ENCODE data around the gene NLRP8. TPM values are rescaled to one million over a fixed set of nuclear protein-coding genes. Genes with fewer than 3 reads are reported as not detected.

NLRP8 gene
- total and polyA plus RNA-seq, 10 of the 15 experiments (the other 5 are each of a cell fraction or from before 2014, with no cell fraction given) = 0.04 TPM; not detected in 9

- BruUV-seq (replicated peaks) = no TSS peak
- intact Hi-C loops (cut with micrococcal nuclease; ENCODE audit: unreplicated experiment) (no loop called here), in situ Hi-C loops (cut with MboI) (no loop called here)
- ChIA-PET RAD21 (ENCODE audit: unreplicated experiment) (no interaction called here), SMC1A (ENCODE audit: uncharacterized antibody, unreplicated experiment) (no interaction called here), POLR2A (no interaction called here), CTCF (no interaction called here)
- WGBS (ENCODE audit: insufficient coverage, insufficient replicate concordance, low lambda C conversion rate, missing lambda C conversion rate) = 71% methylated on average over 15 of the region's 15 CpGs
- ATAC-seq = no peak
- H3K9ac ChIP-seq (ENCODE audit: control insufficient read depth, insufficient read depth, low read length) = no peak overlapping the region
- no peak overlapping the region for H3K4me3 ChIP-seq
- no peak for FAIRE-seq
- H3K27ac ChIP-seq (ENCODE audit: control insufficient read depth, insufficient read depth) = no peak overlapping the region
- H4K20me1 ChIP-seq (ENCODE audit: control insufficient read depth, insufficient read depth) = no peaks in the 10 kb centered on the region
- H3K4me2 ChIP-seq (ENCODE audit: control insufficient read depth, insufficient read depth) = no peak overlapping the region
- H3K79me2 ChIP-seq (ENCODE audit: control insufficient read depth, insufficient read depth, low read length) = no peaks in the 10 kb centered on the region
- no peak overlapping the region for H2AFZ ChIP-seq (ENCODE audit: control insufficient read depth, low read depth, low read length)
- H3K9me3 ChIP-seq (replicated peaks; ENCODE audit: control insufficient read depth, insufficient read depth, low read length) = no peaks in the 10 kb centered on the region; the same call in 2 of the 3 replicates
- H3K36me3 ChIP-seq (ENCODE audit: control insufficient read depth in 2 of 2, insufficient read depth in 2 of 2, low read length in 1 of 2) = no peaks in the 10 kb centered on the region; a peak in 1 of 4 replicates
- H3K4me1 ChIP-seq (ENCODE audit: control insufficient read depth, insufficient read depth, low read length) = no peaks in the 10 kb centered on the region
- DNase-seq (ENCODE audit: low read depth, low spot score) = no peak
- no peaks in the 10 kb centered on the region for H3K27me3 ChIP-seq (replicated peaks in 1 of 2; ENCODE audit: control insufficient read depth in 2 of 2, insufficient read depth in 2 of 2, low read length in 1 of 2)
- TF ChIP-seq MTA2 (IDR thresholded peaks at IDR 0.05; ENCODE audit: low read depth) (no peak), JUND (IDR thresholded peaks at IDR 0.05; ENCODE audit: low read depth, low read length) (no peak), EGR1 (IDR thresholded peaks at IDR 0.05; ENCODE audit: borderline replicate concordance in 1 of 2, low read depth in 2 of 2, low read length in 2 of 2) (no peak), ZNF384 (IDR thresholded peaks at IDR 0.05; ENCODE audit: borderline replicate concordance, low read depth, low read length) (no peak), CEBPZ (IDR thresholded peaks at IDR 0.05; ENCODE audit: low read depth, low read length) (no peak), FOXK2 (IDR thresholded peaks at IDR 0.05) (no peak), CREB1 (IDR thresholded peaks at IDR 0.05; ENCODE audit: low read depth) (no peak), REST (IDR thresholded peaks at IDR 0.05; ENCODE audit: low read depth, low read length) (no peak), NR2F1 (conservative IDR thresholded peaks at IDR 0.05) (no peak), TBL1XR1 (IDR thresholded peaks at IDR 0.05; ENCODE audit: low read depth, low read length) (no peak), ASH2L (IDR thresholded peaks at IDR 0.05; ENCODE audit: borderline replicate concordance, low read depth) (no peak), CEBPB (IDR thresholded peaks at IDR 0.05; ENCODE audit: borderline replicate concordance in 1 of 2, low read depth in 2 of 2, low read length in 2 of 2) (no peak), STAT1 (conservative IDR thresholded peaks at IDR 0.05) (no peak)
These were observed 79.1 kb downstream of the NLRP8 start for GRCh38 chr19:56026769-56027168.
